NOMO-1 treated with dmso at 0.1 percent for 144 hours (cell line): ENCODE data around the gene ATIC.

ENCODE experiments used
- DNase-seq: peaks from one replicate; lab custom pipeline; 2025; ENCODE audit not compliant: unreplicated experiment; lab: John Stamatoyannopoulos, UW

The ATIC gene

GRCh38 chr2:215374642-215375466 is 63.0 kb downstream of the ATIC start:
- no peak for DNase-seq

DNA sequence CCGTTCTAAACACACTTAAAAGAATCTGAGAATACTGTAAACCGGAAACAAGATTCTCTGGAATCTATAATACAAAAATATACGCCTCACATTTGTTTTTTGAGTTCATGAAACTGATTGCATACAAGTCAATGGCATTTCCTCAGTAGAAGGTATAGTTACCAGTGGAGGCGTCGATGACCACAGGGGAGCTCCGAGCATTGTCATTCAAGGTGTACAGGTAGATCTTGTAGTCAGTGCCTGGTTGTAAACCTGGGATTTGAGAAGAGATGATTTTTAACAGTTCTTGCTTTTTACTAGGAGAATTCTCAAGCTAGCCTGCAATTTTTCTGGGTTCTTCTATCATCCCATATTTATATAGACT is 63.6 kb downstream of the ATIC start:
- DNase-seq, result no peak

GRCh38 chr2:215376103-215376780 is 64.4 kb downstream of the ATIC start:
- DNase-seq, result no peak

- no peak for DNase-seq
Observed at GRCh38 chr2:215377283-215377682, 65.4 kb downstream of the ATIC start.

DNA sequence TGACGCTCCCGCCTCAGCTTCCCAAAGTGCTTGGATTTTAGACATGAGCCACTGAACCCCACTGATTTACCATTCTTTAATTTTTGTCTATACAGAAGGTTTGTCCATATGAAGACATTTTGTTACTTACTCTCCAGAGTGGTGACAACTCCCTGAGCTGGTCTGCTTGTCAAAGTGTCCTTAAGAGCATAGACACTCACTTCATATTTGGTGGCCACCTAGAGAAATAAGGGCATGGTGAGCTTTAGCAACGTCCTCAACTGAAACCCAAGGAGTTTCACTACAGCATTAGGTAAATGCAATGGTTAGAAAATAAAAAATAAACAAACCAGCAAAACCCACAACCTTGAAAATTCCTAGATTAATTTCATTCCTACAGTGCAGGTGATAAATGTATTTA is 66.2 kb downstream of the ATIC start:
- no peak for DNase-seq

GRCh38 chr2:215379039-215379438 is 67.2 kb downstream of the ATIC start:
- no peak for DNase-seq

DNA sequence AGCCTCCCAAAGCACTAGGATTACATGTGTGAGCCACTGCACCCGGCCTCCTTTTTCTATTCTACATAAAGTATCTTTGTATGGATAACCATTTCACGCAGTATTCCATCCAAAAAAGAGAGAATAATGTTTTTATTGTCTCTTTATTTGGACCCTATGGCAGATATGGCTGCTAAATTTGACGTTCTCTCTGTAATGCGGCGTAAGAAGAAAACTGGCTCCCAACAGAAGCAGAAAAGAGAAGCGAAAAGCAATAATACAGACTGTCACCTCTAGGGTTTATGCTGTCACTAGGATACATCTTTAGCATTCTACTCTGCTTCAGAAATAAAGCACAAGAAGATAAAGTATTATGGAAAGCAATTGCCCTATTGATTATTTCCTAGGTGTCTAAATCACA is 68.1 kb downstream of the ATIC start:
- DNase-seq, result no peak

DNA sequence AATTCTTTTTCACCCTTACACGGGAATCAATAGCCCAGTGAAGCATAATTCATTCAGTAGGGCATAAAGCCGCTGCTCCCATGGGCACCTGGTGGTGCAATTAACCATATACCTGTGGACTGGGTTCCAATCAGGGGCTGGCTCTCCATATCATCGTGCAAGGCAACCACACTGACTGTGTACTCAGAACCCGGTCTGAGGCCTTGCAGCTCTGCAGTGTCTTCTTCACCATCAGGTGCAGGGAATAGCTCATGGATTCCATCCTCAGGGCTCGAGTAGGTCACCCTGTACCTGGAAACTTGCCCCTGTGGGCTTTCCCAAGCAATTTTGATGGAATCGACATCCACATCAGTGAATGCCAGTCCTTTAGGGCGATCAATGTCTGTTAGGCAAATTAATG is 68.8 kb downstream of the ATIC start:
- no peak for DNase-seq

- no peak for DNase-seq
Observed at GRCh38 chr2:215382011-215382410, 70.2 kb downstream of the ATIC start.

- no peak for DNase-seq
Observed at GRCh38 chr2:215382480-215382879, 70.6 kb downstream of the ATIC start.

DNA sequence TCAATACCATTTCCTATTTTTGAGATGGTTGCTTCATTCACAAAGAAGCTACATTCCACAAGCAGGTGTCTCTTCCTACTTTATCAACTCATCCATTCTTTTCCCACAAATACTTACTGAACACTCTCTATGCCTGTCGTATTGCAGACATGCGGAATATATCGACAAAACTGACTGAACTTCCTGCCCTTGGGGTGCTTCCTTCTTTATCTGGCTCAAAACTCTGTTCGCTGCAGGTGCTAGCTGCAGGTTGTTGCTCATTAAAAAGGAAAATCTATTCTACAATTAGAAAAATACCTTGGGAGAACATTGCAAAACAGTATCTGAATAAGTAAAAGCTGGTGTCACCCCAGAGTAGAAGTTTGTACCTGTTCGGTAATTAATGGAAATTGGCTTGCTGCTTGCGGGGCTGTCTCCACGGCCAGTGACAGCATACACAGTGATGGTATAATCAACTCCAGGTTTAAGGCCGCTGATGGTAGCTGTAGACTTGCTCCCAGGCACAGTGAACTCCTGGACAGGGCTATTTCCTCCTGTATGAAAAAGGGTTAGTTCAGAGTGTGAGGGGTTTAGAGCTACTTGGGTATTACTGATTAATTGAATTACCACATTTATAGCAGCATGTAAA is 71.9 kb downstream of the ATIC start:
- DNase-seq, result no peak

DNA sequence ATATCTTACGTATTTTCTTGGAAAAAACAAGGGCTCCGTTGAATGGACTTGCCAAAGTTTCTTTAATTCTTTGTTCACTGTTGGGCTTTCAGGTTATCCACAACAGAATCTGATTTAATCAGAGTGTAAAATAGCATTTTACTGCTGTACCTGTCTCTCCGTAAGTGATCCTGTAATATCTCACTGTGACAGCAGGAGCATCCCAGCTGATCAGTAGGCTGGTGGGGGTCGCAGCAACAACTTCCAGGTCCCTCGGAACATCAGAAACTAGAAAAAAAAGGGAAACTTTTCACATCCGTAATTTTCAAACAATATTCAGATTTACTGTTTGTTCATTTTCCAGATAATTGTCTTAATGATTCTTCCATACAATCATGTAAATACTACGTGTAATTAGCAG is 72.9 kb downstream of the ATIC start:
- no peak for DNase-seq

DNA sequence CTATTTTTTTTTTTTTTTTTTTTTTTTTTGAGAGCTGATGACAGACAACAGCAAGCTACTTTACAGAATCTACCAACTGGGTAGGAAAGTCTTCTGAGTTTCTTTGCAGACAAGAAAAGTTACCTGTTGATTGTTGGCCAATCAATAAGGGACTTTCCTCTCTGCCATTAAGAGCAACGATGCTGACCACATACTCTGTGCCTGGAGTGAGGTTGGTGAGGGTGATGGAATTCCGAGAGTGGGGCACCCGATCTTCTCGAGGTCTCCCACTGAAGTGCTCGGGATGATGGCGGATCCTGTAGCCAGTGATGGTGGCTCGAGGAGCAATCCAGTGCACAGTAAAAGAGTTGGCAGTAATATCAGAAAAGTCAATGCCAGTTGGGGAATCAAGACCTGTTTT is 74.7 kb downstream of the ATIC start:
- no peak for DNase-seq

DNA sequence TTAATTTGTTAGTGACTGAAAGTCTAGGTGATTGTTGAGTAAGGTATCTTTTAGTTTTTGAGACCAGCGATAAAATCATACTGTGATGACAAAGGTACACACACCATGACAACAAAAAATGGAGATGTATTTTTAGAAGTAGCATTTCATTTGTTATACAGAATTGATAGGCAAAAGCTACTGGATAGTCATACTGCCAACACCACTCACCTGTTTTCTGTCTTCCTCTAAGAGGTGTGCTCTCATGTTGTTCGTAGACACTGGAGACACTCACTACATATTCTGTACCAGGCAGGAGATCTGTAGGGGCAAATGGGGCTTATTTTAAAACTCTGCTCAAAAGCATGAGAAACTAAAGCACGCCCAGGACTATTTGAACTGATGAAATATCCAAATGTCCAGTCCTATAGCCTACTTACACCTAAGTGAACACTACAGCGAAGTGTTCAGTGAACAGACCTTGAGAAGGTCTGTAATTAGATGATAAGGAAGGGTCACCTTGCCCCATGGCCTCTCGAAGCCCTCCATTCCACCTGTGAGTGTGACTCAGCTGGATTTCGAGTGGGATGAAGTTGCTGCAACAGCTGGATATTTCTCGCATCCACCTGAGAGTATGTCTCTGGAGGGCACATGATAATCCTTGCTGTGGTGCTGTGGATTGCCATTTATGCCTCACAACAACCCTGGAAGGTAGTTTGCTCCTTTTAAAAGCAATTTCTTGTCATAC is 76.3 kb downstream of the ATIC start:
- DNase-seq, result no peak

DNA sequence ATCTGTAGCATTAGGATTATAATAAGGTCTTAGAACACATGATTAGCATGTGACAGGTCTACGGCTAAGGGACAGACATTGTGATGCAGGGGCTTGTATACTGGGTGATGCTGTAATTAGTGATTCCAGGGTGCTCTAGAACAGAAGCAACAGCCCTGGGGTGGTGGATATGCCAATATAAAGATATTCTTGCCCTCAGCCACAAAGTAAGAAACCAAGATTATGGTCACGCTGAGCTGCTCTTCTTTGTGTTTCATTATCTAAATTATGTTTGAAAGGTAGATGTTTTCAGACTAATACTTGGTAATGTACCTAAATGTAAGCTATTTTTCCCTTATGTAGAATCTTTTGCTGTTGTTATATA is 78.7 kb downstream of the ATIC start:
- DNase-seq, result no peak

DNA sequence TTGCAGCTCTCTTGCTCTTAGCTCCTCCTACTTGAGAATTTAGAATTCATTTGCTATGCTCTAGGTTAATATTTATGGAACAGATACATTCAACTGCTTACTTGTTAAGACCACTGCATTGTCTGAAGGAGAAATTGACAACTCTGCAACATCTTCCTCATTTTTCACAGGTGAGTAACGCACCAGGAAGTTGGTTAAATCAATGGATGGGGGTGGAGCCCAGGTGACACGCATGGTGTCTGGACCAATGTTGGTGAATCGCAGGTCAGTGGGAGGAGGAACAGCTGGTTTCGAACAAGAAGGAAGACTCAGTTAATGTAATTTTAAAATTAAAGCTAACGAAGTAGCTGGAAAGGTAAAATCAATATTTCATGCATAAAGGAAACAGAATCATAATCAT is 79.7 kb downstream of the ATIC start:
- no peak for DNase-seq

DNA sequence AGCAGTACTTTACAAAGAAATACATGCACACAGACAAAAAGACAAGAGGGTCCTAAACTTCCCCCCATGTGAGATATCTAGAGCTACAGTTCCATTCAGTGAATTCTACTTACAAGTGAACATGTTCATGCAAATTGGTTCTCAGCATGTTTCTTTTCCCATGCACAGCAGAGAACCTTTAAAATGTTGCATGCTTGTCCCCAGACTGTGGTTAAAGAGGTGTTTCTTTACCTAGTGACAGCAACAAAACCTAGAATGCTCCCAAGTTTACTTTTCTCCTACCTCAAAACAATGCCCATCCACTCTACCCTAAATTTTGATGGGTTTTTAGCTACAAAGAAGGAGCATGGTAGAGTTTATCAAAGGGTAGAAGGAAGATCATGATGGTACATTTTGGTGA is 80.3 kb downstream of the ATIC start:
- DNase-seq, result no peak

GRCh38 chr2:215392687-215393270 is 80.9 kb downstream of the ATIC start:
- DNase-seq, result no peak

DNA sequence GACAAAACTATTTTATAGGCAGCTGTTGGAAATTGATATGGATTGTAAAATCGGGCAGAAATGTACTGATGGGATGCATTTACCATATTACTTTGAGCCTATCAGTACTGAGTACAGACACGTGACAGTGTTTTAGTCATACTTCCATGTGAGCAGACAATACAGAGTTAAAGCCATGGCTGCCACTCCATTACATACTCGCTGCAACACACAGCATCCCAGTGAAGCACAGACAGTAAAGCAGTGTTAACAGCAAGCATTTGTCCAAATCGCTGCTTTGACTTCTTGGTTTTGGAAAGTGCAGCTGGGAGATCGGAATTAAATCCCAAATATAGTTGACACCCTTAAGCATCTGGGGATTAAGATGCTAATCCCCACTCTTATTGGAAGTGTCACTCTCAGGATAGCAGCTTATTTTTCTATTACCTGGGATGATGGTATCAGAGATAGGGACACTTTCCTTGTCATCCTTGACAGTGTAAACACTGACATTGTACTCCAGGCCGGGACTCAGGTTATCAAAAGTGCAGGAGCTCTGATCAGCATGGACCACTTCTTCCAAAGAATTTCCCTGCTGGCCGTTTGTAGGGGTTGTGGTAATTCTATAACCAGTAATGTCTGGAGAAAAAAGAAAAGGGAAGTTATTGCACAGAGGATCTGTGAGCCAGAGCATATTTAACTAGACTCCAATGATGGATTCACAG is 82.4 kb downstream of the ATIC start:
- DNase-seq, result no peak

DNA sequence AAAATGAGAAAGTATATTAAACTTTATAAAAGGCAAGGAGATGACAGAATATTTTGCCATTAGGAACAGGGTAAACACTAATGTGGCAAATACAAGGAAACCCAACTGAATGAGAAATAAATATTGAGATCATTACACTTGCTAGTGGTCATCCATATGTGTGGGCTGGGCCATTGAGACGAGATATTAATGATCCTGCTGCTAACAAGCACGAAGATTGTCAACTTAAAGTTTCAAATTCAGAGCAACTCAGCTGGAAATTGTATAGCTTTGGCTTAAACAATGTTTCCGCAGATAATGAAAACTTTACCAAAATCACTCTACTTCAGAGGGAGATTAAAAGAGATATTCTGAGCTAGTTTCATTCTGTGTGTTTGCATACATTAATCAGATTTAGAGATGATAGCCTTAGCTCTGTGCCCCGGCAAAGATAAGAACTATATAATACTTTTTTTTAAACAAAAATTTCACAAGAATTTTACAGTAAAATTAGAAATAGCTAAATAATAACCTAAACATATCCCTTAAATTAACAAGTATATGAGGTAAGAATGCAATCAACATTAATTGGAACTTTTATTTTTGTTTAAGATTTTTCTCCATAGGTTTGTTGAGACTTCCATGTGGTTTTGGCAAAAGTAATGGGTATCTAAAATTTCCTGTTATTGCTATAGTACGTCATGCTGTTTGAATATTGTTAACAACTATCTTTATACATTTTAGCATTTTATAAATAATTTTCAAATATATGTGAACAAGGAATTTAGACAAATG is 84.0 kb downstream of the ATIC start:
- no peak for DNase-seq
